Mononuclear cell (primary cell): ENCODE measurements around the gene JAG2. TPM values are rescaled to one million over a fixed set of nuclear protein-coding genes. Genes with fewer than 3 reads are reported as not detected.

Experiments
- H3K27me3 ChIP-seq: 2 replicates; pipeline ENCODE4 v1.6.0; 2011; ENCODE audit warnings: low read length, control low read depth; ENCODE audit not compliant: insufficient read depth
- H3K4me1 ChIP-seq: 2 replicates; pipeline ENCODE4 v1.5.1; 2011; ENCODE audit warnings: mild to moderate bottlenecking, low read length, control low read depth; ENCODE audit not compliant: insufficient read depth
- H3K4me3 ChIP-seq: 2 replicates; pipeline ENCODE4 v1.5.1; 2011; ENCODE audit warnings: mild to moderate bottlenecking, low read length, moderate library complexity
- H3K9me3 ChIP-seq: 2 replicates; pipeline ENCODE4 v1.5.1; 2011; ENCODE audit warnings: low read depth, mild to moderate bottlenecking, control low read depth, low read length
- total RNA-seq: library from RNA; depleted of rRNA; stranded (reverse); fragments of >200 nt; gene quantifications from one replicate; pipeline ENCODE4 v1.2.3, GENCODE V29; 2012

Gene JAG2
- total RNA-seq, 1 donor = 0.42 TPM

GRCh38 chr14:105196265-105196960 is 27.8 kb upstream of the JAG2 start:
- H3K27me3 ChIP-seq = peaks cover 28% of the 10 kb centered on the region
- H3K4me1 ChIP-seq = peaks cover 33% of the 10 kb centered on the region

GRCh38 chr14:105195522-105196264 is 27.1 kb upstream of the JAG2 start:
- Histone ChIP-seq H3K27me3 (peaks cover 28% of the 10 kb centered on the region), H3K4me3 (no peak overlapping the region), H3K9me3 (no peaks in the 10 kb centered on the region), H3K4me1 (peaks cover 30% of the 10 kb centered on the region)

More at GRCh38 chr14:105196265-105196960, 27.8 kb upstream of the JAG2 start:
- Histone ChIP-seq H3K9me3 (no peaks in the 10 kb centered on the region), H3K4me3 (no peak overlapping the region)

GRCh38 chr14:105195051-105195450 is 26.5 kb upstream of the JAG2 start:
- H3K4me3 ChIP-seq = no peak overlapping the region
- peaks cover 30% of the 10 kb centered on the region for H3K4me1 ChIP-seq
- H3K27me3 ChIP-seq = peaks cover 28% of the 10 kb centered on the region
- no peaks in the 10 kb centered on the region for H3K9me3 ChIP-seq

- Histone ChIP-seq H3K4me1 (peaks cover 30% of the 10 kb centered on the region), H3K9me3 (no peaks in the 10 kb centered on the region), H3K4me3 (no peak overlapping the region), H3K27me3 (peaks cover 28% of the 10 kb centered on the region)
Measured at GRCh38 chr14:105193916-105194782, 25.6 kb upstream of the JAG2 start.

- Histone ChIP-seq H3K27me3 (peaks cover 28% of the 10 kb centered on the region), H3K4me1 (peaks cover 30% of the 10 kb centered on the region), H3K9me3 (no peaks in the 10 kb centered on the region), H3K4me3 (no peak overlapping the region)
Measured at GRCh38 chr14:105192866-105193731, 24.5 kb upstream of the JAG2 start.

- peaks cover 3% of the 10 kb centered on the region for H3K4me1 ChIP-seq
- H3K27me3 ChIP-seq = no peaks in the 10 kb centered on the region
- H3K9me3 ChIP-seq = no peaks in the 10 kb centered on the region
- H3K4me3 ChIP-seq = no peak overlapping the region
Measured at GRCh38 chr14:105187935-105188524, 19.5 kb upstream of the JAG2 start.

GRCh38 chr14:105187116-105187515 is 18.5 kb upstream of the JAG2 start:
- Histone ChIP-seq H3K9me3 (no peaks in the 10 kb centered on the region), H3K4me1 (peaks cover 8% of the 10 kb centered on the region), H3K4me3 (no peak overlapping the region), H3K27me3 (no peaks in the 10 kb centered on the region)

- H3K27me3 ChIP-seq = no peaks in the 10 kb centered on the region
- H3K4me1 ChIP-seq = peaks cover 13% of the 10 kb centered on the region
- no peak overlapping the region for H3K4me3 ChIP-seq
- no peaks in the 10 kb centered on the region for H3K9me3 ChIP-seq
Measured at GRCh38 chr14:105185973-105186372, 17.4 kb upstream of the JAG2 start.

GRCh38 chr14:105185001-105185400 is 16.4 kb upstream of the JAG2 start:
- H3K27me3 ChIP-seq = no peaks in the 10 kb centered on the region
- H3K4me1 ChIP-seq = peaks cover 20% of the 10 kb centered on the region
- no peaks in the 10 kb centered on the region for H3K9me3 ChIP-seq
- no peak overlapping the region for H3K4me3 ChIP-seq

- Histone ChIP-seq H3K9me3 (no peaks in the 10 kb centered on the region), H3K27me3 (no peaks in the 10 kb centered on the region), H3K4me3 (no peak overlapping the region), H3K4me1 (peaks cover 20% of the 10 kb centered on the region)
Measured at GRCh38 chr14:105184461-105184860, 15.9 kb upstream of the JAG2 start.

- Histone ChIP-seq H3K9me3 (no peaks in the 10 kb centered on the region), H3K4me1 (peaks cover 20% of the 10 kb centered on the region), H3K27me3 (no peaks in the 10 kb centered on the region), H3K4me3 (no peak overlapping the region)
Measured at GRCh38 chr14:105182296-105183020, 13.9 kb upstream of the JAG2 start.

- Histone ChIP-seq H3K4me3 (no peak overlapping the region), H3K9me3 (no peaks in the 10 kb centered on the region), H3K4me1 (peaks cover 20% of the 10 kb centered on the region), H3K27me3 (no peaks in the 10 kb centered on the region)
Measured at GRCh38 chr14:105181549-105182295, 13.1 kb upstream of the JAG2 start.
